Ascending aorta (tissue), 2 donors: Measurements from ENCODE around the gene RAF1. TPM values are rescaled to one million over a fixed set of nuclear protein-coding genes. Genes with fewer than 3 reads are reported as not detected.

ENCODE experiments used
- DNase-seq, 2 donors: peaks; one replicate each; pipeline ENCODE4 v3.0.0-alpha.2; 2019; ENCODE audit warnings: low spot score in 2 of 2
- H3K27ac ChIP-seq, 2 donors: fragments of 200-600 bp; sonication (generic); one replicate each; pipeline ENCODE4 v1.5.1; 2016 to 2017; ENCODE audit warnings: mild to moderate bottlenecking in 1 of 2
- H3K27me3 ChIP-seq: fragments of 200-600 bp; sonication (generic); one replicate; pipeline ENCODE4 v1.5.1; 2017
- H3K36me3 ChIP-seq, 2 donors: fragments of 200-600 bp; sonication (generic); one replicate each; pipeline ENCODE4 v1.5.1; 2016
- H3K4me1 ChIP-seq, 2 donors: fragments of 200-600 bp; sonication (generic); one replicate each; pipeline ENCODE4 v1.5.1; 2016 to 2017; ENCODE audit warnings: mild to moderate bottlenecking in 1 of 2
- H3K4me3 ChIP-seq, 2 donors: fragments of 200-600 bp; sonication (generic); one replicate each; pipeline ENCODE4 v1.5.1; 2016 to 2017; ENCODE audit warnings: mild to moderate bottlenecking in 1 of 2
- H3K9me3 ChIP-seq, 2 donors: fragments of 200-600 bp; sonication (generic); one replicate each; pipeline ENCODE4 v1.5.1; 2016
- CTCF ChIP-seq, 3 experiments: fragments of 200-600 bp in 2 of 3; fragments of 450-650 bp in 1 of 3; sonication (generic) in 2 of 3; IDR thresholded peaks; one replicate each; pipeline ENCODE4 v1.5.1; 2016 to 2019; ENCODE audit warnings: antibody characterized with exemption in 3 of 3, mild to moderate bottlenecking in 1 of 3, moderate library complexity in 1 of 3
- intact Hi-C: fragments of 100-400 bp; cut with DNase I; formaldehyde crosslinking; loops from one replicate; pipeline ENCODE4 v1.15.1; 2023
- total RNA-seq: library from RNA; depleted of rRNA; stranded (reverse); fragments of >200 nt; gene quantifications from one replicate; pipeline ENCODE4 v1.1.0, GENCODE V29; 2016

Gene RAF1
- total RNA-seq, 1 donor from 2014 or later = 103 TPM

- no peak for TF ChIP-seq CTCF (IDR thresholded peaks at IDR 0.05)
- DNase-seq = no peak
- H3K27me3 ChIP-seq = no peaks in the 10 kb centered on the region
- H3K4me1 ChIP-seq = no peaks in the 10 kb centered on the region
- no peak overlapping the region for H3K4me3 ChIP-seq
- H3K9me3 ChIP-seq = no peaks in the 10 kb centered on the region
- H3K27ac ChIP-seq = no peak overlapping the region
- intact Hi-C loops = no loop called here
- H3K36me3 ChIP-seq = peaks cover 57 to 64% of the 10 kb centered on the region in 2 donors
Measured at GRCh38 chr3:12608376-12608775, 55.5 kb downstream of the RAF1 start.

DNA sequence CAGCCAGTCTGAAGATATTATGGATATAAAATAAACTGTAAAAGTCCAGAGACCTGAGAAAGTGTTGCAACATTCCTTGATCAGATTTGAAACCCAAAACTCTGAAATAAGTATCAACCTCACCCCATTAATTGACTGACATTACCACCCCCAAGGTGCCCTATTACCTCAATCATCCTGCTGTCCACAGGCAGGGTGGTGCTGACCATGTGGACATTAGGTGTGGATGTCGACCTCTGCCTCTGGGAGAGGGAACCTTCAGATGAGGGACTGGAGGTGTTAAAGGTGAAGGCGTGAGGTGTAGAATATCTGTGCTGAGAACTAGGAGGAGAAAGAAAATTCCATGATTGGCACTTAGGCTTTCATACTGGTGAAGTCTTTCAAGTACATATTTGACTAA lies 59.9 kb downstream of the RAF1 start:
- H3K27me3 ChIP-seq = no peaks in the 10 kb centered on the region
- no peak overlapping the region for H3K4me3 ChIP-seq
- no peak for DNase-seq
- H3K36me3 ChIP-seq = peaks cover 61 to 81% of the 10 kb centered on the region in 2 donors
- no peak for TF ChIP-seq CTCF (IDR thresholded peaks at IDR 0.05)
- no peak overlapping the region for H3K27ac ChIP-seq
- H3K9me3 ChIP-seq = no peaks in the 10 kb centered on the region
- intact Hi-C loops = loop anchor here (5.0 kb wide), 2 partner anchors 58 to 113 kb away; partner anchors contain the start of gene RAF1
- H3K4me1 ChIP-seq = peaks cover 0 to 9% of the 10 kb centered on the region in 2 donors

DNA sequence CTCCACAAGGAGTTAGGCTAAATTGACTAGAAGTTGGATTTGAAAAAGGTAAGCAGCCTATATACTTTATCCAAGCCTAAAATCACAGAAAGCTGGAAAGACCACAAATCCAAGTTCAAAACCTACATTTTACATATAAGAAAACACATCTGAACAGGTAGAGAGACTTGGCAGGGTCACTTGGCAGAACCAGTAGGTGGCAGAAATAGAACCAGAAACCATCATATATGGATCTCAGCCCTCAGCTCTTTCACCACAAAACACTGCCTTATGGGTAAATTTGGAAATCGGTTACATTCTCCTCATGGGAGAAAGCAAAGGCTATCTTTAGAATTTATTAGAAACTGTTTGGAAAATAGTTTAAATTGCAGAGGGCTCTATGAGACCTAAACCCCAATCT lies 62.8 kb downstream of the RAF1 start:
- Histone ChIP-seq H3K36me3 (peaks cover 48 to 73% of the 10 kb centered on the region in 2 donors), H3K9me3 (no peaks in the 10 kb centered on the region), H3K27ac (peak overlapping the region; percentile 28 to 42), H3K27me3 (no peaks in the 10 kb centered on the region), H3K4me1 (peaks cover 0 to 11% of the 10 kb centered on the region in 2 donors), H3K4me3 (no peak overlapping the region)
- intact Hi-C loops = loop anchor here (5.0 kb wide), 2 partner anchors 61 to 116 kb away; partner anchors contain the start of gene RAF1
- DNase-seq = no peak
- peak in 1 of 3 experiments; percentile 29 for TF ChIP-seq CTCF (IDR thresholded peaks at IDR 0.05)

GRCh38 chr3:12598890-12599289 lies 65.0 kb downstream of the RAF1 start:
- intact Hi-C loops = no loop called here
- Histone ChIP-seq H3K4me1 (peaks cover 0 to 11% of the 10 kb centered on the region in 2 donors), H3K9me3 (no peaks in the 10 kb centered on the region), H3K36me3 (peaks cover 48 to 83% of the 10 kb centered on the region in 2 donors), H3K27me3 (no peaks in the 10 kb centered on the region), H3K27ac (peak overlapping the region; percentile 28 to 47), H3K4me3 (no peak overlapping the region)
- no peak for TF ChIP-seq CTCF (IDR thresholded peaks at IDR 0.05)
- DNase-seq = no peak

DNA sequence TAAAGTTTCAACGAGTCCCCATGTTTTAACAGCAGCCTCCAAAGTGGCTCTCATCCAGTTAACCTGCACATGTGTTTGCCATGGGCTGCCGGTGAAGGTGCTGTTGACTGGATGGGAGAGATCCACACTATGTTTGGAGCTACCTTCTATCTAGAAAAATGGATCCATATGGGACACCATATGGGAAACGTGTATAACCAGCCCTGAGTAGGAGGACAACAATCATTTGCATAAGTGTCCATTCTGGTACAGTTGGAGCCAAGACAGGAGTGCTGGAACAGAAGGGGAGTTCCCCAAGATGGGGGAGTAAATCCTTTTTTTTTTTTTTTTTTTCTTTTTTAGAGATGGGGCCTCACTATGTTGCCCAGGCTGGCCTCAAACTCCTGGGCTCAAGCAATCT lies 70.4 kb downstream of the RAF1 start:
- no peaks in the 10 kb centered on the region for H3K9me3 ChIP-seq
- H3K27me3 ChIP-seq = no peaks in the 10 kb centered on the region
- no peaks in the 10 kb centered on the region for H3K4me1 ChIP-seq
- no peak for TF ChIP-seq CTCF (IDR thresholded peaks at IDR 0.05)
- intact Hi-C loops = no loop called here
- peaks cover 69 to 90% of the 10 kb centered on the region in 2 donors for H3K36me3 ChIP-seq
- no peak overlapping the region for H3K4me3 ChIP-seq
- H3K27ac ChIP-seq = peak overlapping the region in 1 of 2 donors; percentile 20
- no peak for DNase-seq
